CD4-positive, alpha-beta T cell treated with Interleukin-4 for 4 hours (primary cell): ENCODE data around the gene SEC31A.

Source experiments
- DNase-seq: peaks from one replicate; pipeline ENCODE4 v3.0.0-alpha.2; 2020

Gene SEC31A

DNA sequence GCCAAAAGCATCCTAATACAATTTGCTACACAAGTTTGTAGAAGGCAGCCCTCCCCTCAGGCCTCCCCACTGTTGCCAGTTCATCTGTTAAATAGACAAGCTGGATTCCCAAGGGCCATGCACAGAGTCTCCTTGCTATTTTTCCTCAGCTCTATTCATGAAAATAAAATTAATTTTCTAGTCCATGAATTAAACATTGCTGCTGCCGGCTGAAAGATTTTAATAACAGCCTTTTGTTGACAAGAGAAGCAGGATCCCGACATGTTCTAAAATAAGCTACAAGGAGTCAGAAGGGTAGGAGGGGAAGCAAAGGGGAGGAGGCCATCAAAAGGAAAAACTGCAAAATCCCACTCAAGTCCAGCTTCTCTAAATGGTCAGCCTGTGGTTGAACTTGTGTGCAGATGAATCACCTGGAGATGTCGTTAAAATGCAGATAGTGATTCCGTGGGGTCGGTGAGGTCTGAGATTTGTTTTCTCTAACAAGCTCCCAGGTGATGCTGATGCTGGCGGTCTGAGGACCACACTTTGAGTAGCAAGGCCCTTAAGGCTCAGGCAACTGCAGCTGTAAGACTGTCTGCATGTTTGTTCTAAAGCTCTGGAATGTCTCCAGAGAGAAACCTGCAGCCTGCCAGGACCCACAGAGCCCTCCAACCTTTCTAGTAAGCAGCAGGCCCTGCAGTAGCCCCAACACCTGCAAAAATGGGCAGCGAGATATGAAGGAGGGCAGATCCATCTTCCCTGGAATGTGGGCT lies 101.8 kb downstream of the SEC31A start:
- DNase-seq: no peak

- no peak for DNase-seq
Measured at GRCh38 chr4:82787342-82787741, 103.6 kb downstream of the SEC31A start.

GRCh38 chr4:82786828-82787227 lies 104.1 kb downstream of the SEC31A start:
- DNase-seq: no peak

DNA sequence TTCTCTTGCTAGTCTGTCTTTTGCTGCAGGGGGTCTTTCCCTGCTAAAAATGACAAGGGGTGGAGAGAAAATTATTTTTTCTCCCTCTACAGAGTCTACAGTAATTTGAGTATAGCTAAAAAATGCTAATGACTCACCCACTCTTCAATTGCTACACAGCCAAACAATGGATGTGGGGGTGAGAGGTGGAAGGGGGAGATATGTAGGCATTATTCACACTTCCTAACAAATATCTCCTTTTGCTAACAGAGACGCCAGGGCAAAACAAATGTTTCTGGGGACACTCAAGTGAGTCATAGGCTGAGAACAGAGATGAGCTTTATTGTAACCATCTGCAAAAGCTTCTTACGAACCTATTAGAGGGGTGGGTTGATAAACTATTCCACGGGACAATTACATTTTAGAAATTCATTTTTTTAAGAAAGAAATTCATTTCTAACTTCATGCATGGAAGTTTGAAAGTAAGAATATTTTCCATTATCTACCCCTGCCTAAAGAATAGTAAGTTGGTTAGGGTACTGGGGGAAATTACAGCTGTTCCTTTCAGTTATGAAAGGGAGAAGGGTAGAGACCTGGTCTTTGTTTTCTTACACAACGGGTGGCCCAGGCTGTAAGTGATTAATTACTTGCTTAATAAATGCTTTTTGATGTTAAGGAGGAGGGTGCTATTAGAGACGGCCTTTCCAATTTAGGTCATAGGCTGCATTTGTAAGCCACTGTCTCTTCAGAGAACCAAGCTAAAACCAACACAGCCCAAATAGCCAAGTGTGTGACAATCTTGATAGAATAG lies 105.1 kb downstream of the SEC31A start:
- no peak for DNase-seq

GRCh38 chr4:82784681-82785610 lies 106.0 kb downstream of the SEC31A start:
- DNase-seq: no peak

- DNase-seq: no peak
Measured at GRCh38 chr4:82782626-82783345, 108.2 kb downstream of the SEC31A start.

- no peak for DNase-seq
Measured at GRCh38 chr4:82780752-82781231, 110.2 kb downstream of the SEC31A start.

DNA sequence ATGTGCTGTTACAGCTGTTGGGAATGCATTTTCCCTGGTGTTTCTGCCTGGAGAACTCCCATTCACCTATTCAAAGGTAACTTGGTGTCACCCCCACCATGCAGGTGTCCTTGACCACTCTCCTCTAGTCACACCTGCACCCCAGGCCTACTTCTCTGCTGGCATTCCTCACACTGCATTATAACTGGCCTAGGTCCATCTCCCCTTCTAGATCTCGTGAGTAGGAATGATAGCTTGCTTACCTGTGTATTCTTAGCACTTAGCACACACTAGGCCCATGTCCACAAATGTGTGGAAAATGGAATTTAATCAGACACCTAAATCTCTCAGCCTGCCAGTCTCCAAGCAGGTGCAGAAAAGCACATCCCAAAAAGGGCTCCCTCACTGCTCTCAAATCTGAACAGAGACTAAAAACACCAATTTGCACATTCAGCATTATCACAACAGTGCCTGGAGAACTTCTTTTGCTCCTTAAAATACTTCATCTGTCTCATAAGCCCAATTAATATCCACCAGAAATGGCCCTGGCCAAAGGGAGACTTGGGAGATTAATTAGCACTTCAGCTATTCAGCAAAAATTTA lies 110.7 kb downstream of the SEC31A start:
- no peak for DNase-seq

DNA sequence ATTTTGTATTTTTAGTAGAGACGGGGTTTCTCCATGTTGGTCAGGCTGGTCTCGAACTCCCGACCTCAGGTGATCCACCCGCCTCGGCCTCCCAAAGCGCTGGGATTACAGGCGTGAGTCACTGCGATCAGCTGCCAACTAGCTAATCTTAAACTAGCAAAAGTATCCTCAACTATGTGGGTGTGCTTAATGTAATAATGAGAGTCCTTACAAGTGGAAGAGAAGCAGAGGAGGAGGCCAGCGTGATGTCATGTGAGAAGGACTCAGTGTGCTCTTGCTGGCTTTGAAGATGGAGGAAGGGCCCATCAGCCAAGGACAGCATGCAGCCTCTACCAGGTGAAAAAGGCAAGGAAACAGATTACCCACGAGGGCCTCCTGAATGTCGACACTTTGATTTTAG lies 111.9 kb downstream of the SEC31A start:
- DNase-seq: no peak

DNA sequence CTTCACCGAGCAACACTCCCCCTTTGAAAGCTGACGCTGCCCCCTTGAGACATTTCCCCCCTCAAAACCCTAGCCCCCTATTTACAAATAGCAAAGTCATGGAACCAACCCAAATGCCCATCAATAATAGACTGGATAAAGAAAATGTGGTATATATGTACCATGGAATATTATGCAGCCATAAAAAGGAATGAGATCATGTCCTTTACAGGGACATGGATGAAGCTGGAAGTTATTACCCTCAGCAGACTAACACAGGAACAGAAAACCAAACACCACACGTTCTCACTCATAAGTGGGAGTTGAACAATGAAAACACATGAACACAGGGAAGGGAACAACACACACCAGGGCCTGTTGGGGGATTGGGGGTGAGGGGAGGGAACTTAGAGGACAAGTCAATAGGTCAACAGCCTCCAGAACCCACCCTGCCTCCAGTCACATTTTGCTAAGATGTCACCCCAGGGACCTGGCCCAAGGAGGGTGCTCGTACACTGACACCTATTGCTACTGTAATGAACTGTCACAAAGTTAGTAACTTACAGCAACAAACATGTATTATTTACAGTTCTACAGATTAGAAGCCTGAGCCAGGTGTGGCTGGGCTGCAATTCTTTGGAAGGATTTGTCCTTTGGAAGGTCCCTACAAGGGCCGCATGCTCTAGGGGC lies 113.0 kb downstream of the SEC31A start:
- DNase-seq: no peak

- DNase-seq: no peak
Measured at GRCh38 chr4:82776925-82777542, 113.9 kb downstream of the SEC31A start.

DNA sequence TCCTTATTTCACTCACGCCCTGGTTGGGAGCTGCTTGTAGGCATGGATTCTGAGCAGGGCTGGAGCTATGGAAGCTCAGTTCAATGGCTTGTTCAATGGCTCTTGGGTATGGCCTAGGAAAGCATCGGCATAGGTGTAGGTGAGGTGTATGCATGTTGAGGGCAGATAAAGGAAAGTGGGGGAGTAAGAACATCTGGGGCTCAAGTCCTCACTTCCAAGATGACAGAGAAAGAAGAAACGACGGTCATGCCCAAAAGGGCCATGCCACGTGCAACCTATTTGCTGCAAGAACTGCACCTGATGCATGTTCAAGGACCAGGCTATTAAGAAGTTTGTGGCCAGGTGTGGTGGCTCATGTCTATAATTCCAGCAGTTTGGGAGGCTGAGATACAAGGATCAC lies 115.7 kb downstream of the SEC31A start:
- no peak for DNase-seq

DNA sequence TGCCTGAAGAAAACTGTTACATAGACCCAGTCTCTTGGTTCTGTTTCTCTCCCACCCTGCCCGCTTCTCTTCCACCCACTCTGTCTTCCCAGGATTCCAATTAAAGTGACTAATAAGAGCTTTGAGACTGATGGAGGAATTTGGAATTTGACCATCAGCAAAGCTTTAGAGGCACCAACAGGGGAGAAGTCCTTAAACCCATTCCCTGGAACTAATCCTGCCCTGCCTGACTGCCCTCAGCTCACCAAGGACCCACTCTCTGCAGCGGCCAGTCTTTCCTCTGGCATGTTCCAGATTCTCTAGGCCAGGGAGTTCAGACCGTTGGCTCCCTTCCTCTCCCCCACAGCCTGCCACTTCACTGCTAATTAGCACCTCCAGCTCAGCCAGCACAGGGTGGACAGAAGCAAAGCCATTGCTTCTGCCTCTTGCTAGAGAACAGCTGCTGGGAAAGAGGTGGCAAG lies 116.2 kb downstream of the SEC31A start:
- DNase-seq: no peak

DNA sequence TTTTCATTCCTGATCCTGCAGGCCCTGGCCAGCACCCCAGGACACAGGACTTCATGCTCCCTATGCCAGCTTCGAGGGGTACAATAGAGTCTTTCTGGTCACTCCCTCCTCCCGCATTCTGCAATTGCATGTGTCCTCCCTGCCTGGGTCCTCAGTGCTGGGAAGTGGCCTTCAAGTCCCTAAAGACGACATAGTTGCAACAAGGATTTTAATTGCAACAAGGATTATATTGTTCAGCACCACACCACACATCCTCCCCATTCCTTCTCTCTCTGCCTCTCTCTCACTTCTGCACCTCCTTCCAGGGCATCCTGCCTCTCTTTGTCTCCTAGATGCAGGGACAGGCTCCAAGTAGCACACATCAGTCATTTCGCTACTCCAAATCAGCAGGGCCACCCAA lies 117.9 kb downstream of the SEC31A start:
- no peak for DNase-seq

DNA sequence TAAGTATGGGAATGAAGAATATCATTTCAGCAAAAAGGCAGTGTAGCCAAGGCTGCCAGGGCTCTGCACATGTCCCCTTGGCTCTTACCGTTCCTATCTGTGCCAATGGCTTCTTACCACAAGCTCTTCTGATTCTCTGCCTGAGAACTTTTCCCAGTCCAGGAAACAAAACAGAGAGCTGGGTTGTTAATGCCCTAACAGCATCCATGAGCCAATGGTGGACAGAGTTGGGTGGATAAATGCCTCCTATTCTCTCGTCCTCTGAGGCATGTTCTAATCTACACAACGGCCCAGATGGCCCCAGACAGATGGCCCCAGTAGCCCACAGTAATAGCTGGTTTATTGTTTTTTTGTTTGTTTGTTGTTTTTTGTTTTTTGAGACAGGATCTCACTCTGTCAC lies 120.3 kb downstream of the SEC31A start:
- no peak for DNase-seq
